Left lung (tissue), 10 donors: ENCODE measurements around the gene CTXND2. TPM values are rescaled to one million over a fixed set of nuclear protein-coding genes. Genes with fewer than 3 reads are reported as not detected.

Source experiments
- ATAC-seq: fragments of 200-7000 bp; cut with Tn5 transposase; one replicate; pipeline ENCODE4 v1.9.1; 2020; ENCODE audit warnings: moderate library complexity
- DNase-seq, 4 donors: peaks; one replicate each; pipeline ENCODE4 v3.0.0-alpha.2; 2013 to 2020
- H3K27ac ChIP-seq, 2 donors: fragments of 200-600 bp; sonication (generic) in 1 of 2; one replicate each; pipeline versions ENCODE4 v1.5.0 to v1.8.0; 2020 to 2021
- H3K27me3 ChIP-seq, 2 donors: fragments of 200-600 bp; sonication (generic) in 1 of 2; one replicate each; pipeline versions ENCODE4 v1.5.0 to v1.8.0; 2020 to 2021
- H3K36me3 ChIP-seq, 2 donors: fragments of 200-600 bp; sonication (generic) in 1 of 2; one replicate each; pipeline versions ENCODE4 v1.5.0 to v1.8.0; 2020 to 2021
- H3K4me1 ChIP-seq, 2 donors: fragments of 200-600 bp; one replicate each; pipeline ENCODE4 v1.8.0; 2021
- H3K4me3 ChIP-seq, 2 donors: fragments of 200-600 bp; sonication (generic) in 1 of 2; one replicate each; pipeline versions ENCODE4 v1.5.0 to v1.8.0; 2020 to 2021; ENCODE audit warnings: mild to moderate bottlenecking in 1 of 2
- H3K9me3 ChIP-seq, 2 donors: fragments of 200-600 bp; sonication (generic) in 1 of 2; one replicate each; pipeline versions ENCODE4 v1.5.0 to v1.8.0; 2020 to 2021
- intact Hi-C, 2 donors: fragments of 100-400 bp; cut with DNase I; formaldehyde crosslinking; loops; one replicate each; pipeline versions ENCODE4 v1.11.2 to v1.14.2; 2022
- polyA plus RNA-seq, 6 donors: library from polyadenylated mRNA; unstranded; fragments of 120-200 nt; gene quantifications; one replicate each; pipeline ENCODE4 v1.2.1, GENCODE V29; 2013; ENCODE audit not compliant: insufficient read length in 6 of 6
- total RNA-seq, 2 donors: library from RNA; stranded (reverse); fragmentation: NEBNext Ultra II Directional; extraction: Animal tissue kit (Norgen Biotek cat#: 25700); gene quantifications; one replicate each; pipeline ENCODE4 v1.2.1, GENCODE V29; 2021
- TF ChIP-seq, protein P1 (sequence below), 2 donors: fragments of 200-600 bp; sonication (generic) in 1 of 2; IDR thresholded peaks; one replicate each; pipeline versions ENCODE4 v1.5.0 to v1.8.0; 2021; ENCODE audit warnings: antibody characterized with exemption in 2 of 2
- donor health status: DM: no; HTN: yes; CAD: no.
- donor health status: DM: no; HTN: no; CAD: no.

Gene CTXND2
- total and polyA plus RNA-seq, 8 donors, result 0.15 TPM; not detected in 7

- no peak overlapping the region for H3K27ac ChIP-seq
- no peak for ATAC-seq
- H3K36me3 ChIP-seq, result peaks cover 0 to 100% of the 10 kb centered on the region in 2 donors
- TF ChIP-seq, protein P1, sequence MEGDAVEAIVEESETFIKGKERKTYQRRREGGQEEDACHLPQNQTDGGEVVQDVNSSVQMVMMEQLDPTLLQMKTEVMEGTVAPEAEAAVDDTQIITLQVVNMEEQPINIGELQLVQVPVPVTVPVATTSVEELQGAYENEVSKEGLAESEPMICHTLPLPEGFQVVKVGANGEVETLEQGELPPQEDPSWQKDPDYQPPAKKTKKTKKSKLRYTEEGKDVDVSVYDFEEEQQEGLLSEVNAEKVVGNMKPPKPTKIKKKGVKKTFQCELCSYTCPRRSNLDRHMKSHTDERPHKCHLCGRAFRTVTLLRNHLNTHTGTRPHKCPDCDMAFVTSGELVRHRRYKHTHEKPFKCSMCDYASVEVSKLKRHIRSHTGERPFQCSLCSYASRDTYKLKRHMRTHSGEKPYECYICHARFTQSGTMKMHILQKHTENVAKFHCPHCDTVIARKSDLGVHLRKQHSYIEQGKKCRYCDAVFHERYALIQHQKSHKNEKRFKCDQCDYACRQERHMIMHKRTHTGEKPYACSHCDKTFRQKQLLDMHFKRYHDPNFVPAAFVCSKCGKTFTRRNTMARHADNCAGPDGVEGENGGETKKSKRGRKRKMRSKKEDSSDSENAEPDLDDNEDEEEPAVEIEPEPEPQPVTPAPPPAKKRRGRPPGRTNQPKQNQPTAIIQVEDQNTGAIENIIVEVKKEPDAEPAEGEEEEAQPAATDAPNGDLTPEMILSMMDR (IDR thresholded peaks at IDR 0.05), result no peak
- H3K27me3 ChIP-seq, result no peaks in the 10 kb centered on the region
- intact Hi-C loops, result no loop called here
- peaks cover 0 to 5% of the 10 kb centered on the region in 2 donors for H3K4me1 ChIP-seq
- no peak overlapping the region for H3K4me3 ChIP-seq
- DNase-seq, result no peak
- no peaks in the 10 kb centered on the region for H3K9me3 ChIP-seq
These were observed 70.7 kb downstream of the CTXND2 start for GRCh38 chr1:150957666-150958065.

DNA sequence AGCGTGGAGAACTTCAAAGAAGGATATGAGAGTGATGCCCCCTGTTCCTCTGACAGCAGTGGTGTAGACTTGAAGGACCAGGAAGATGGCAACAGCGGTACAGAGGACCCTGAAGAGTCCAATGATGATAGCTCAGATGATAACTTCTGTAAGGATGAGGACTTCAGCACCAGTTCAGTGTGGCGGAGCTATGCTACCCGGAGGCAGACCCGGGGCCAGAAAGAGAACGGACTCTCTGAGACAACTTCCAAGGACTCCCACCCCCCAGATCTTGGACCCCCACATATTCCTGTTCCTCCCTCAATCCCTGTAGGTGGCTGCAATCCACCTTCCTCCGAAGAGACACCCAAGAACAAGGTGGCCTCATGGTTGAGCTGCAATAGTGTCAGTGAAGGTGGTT lies 73.7 kb downstream of the CTXND2 start:
- no peak for DNase-seq
- ATAC-seq, result no peak
- Histone ChIP-seq H3K4me3 (no peak overlapping the region), H3K27ac (no peak overlapping the region), H3K36me3 (peaks cover 0 to 100% of the 10 kb centered on the region in 2 donors), H3K9me3 (no peaks in the 10 kb centered on the region), H3K27me3 (no peaks in the 10 kb centered on the region), H3K4me1 (peaks cover 0 to 7% of the 10 kb centered on the region in 2 donors)
- TF ChIP-seq, protein P1 (IDR thresholded peaks at IDR 0.05), result no peak
- intact Hi-C loops, result no loop called here

DNA sequence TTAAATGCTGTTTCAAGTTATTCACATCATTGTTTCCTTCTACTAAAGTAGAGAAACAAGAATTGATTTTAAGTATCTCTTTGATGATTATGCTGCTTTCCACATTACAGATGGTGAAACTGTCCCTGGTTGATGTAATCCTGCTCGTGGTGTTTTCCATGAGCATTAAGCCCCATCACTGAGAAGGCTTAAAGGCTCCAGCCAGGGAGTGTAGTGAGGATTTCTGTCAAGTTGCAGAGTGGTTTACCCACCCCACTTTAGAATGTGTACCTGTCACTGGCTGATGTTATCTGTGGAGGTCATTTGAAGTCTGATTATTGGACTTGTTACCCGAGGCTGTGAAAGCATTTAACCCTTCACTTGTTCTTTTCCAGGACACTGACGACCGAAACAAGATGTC lies 74.8 kb downstream of the CTXND2 start:
- H3K36me3 ChIP-seq, result peaks cover 0 to 100% of the 10 kb centered on the region in 2 donors
- TF ChIP-seq, protein P1 (IDR thresholded peaks at IDR 0.05), result no peak
- H3K27me3 ChIP-seq, result no peaks in the 10 kb centered on the region
- DNase-seq (no peak), ATAC-seq (no peak)
- peaks cover 0 to 7% of the 10 kb centered on the region in 2 donors for H3K4me1 ChIP-seq
- no peak overlapping the region for H3K4me3 ChIP-seq
- H3K9me3 ChIP-seq, result no peaks in the 10 kb centered on the region
- no peak overlapping the region for H3K27ac ChIP-seq
- intact Hi-C loops, result no loop called here

Other genes starting within 250 kb of the CTXND2 start
- gene GOLPH3L, start 190.0 kb upstream of the CTXND2 start, total RNA-seq, result 10 to 100 TPM; 28.1 to 38.2 TPM
- 10 to 100 TPM; 34.3 to 41.7 (median 39.6) TPM for gene GOLPH3L, start 190.0 kb upstream of the CTXND2 start, polyA plus RNA-seq
- gene HORMAD1, start 166.2 kb upstream of the CTXND2 start, total RNA-seq, result 1 to 10 TPM in 1 of 2 donors, under 1 TPM in 1; 0.38 to 2.5 TPM
- gene HORMAD1, start 166.2 kb upstream of the CTXND2 start, polyA plus RNA-seq, result under 1 TPM in 3 of 6 donors, not detected in 3; 0.15 to 0.38 (median 0.17) TPM
- gene CTSS, start 121.4 kb upstream of the CTXND2 start, total RNA-seq, result 100 to 1,000 TPM; 320 to 473 TPM
- 10 to 100 TPM; 21.1 to 32.6 (median 27.1) TPM for gene CTSS, start 121.4 kb upstream of the CTXND2 start, polyA plus RNA-seq
- gene CTSK, start 78.9 kb upstream of the CTXND2 start, total RNA-seq, result 10 to 100 TPM; 19.9 to 54.5 TPM
- 10 to 100 TPM; 28.7 to 46.8 (median 36.0) TPM for gene CTSK, start 78.9 kb upstream of the CTXND2 start, polyA plus RNA-seq
- 10 to 100 TPM; 42.9 to 49.8 TPM for gene ARNT, start 10.5 kb upstream of the CTXND2 start, total RNA-seq
- 10 to 100 TPM; 75.9 to 88.0 (median 79.7) TPM for gene ARNT, start 10.5 kb upstream of the CTXND2 start, polyA plus RNA-seq
- 10 to 100 TPM; 33.1 to 49.7 TPM for gene SETDB1, start 39.2 kb downstream of the CTXND2 start, total RNA-seq
- 10 to 100 TPM; 83.6 to 96.6 (median 91.9) TPM for gene SETDB1, start 39.2 kb downstream of the CTXND2 start, polyA plus RNA-seq
- 100 to 1,000 TPM; 325 to 359 TPM for gene CERS2, start 87.7 kb downstream of the CTXND2 start, total RNA-seq
- 100 to 1,000 TPM; 213 to 272 (median 251) TPM for gene CERS2, start 87.7 kb downstream of the CTXND2 start, polyA plus RNA-seq
- 1 to 10 TPM; 1.1 to 2.4 TPM for gene ANXA9, start 95.2 kb downstream of the CTXND2 start, total RNA-seq
- gene ANXA9, start 95.2 kb downstream of the CTXND2 start, polyA plus RNA-seq, result 10 to 100 TPM in 4 of 6 donors, 1 to 10 TPM in 2; 9.8 to 11.1 (median 10.2) TPM
- gene MINDY1, start 119.8 kb downstream of the CTXND2 start, total RNA-seq, result 10 to 100 TPM; 26.0 to 32.9 TPM
- gene MINDY1, start 119.8 kb downstream of the CTXND2 start, polyA plus RNA-seq, result 10 to 100 TPM; 42.4 to 53.8 (median 47.4) TPM
- gene PRUNE1, start 121.3 kb downstream of the CTXND2 start, total RNA-seq, result 10 to 100 TPM; 15.1 to 18.1 TPM
- gene PRUNE1, start 121.3 kb downstream of the CTXND2 start, polyA plus RNA-seq, result 10 to 100 TPM; 38.4 to 42.7 (median 38.8) TPM
- gene BNIPL, start 149.4 kb downstream of the CTXND2 start, total RNA-seq, result 1 to 10 TPM; 3.5 to 5.9 TPM
- 10 to 100 TPM in 2 of 6 donors, 1 to 10 TPM in 4; 5.2 to 11.6 (median 9.4) TPM for gene BNIPL, start 149.4 kb downstream of the CTXND2 start, polyA plus RNA-seq
- 1 to 10 TPM; 3.9 to 6.1 TPM for gene C1orf56, start 160.6 kb downstream of the CTXND2 start, total RNA-seq
- 10 to 100 TPM in 3 of 6 donors, 1 to 10 TPM in 3; 8.6 to 11.2 (median 9.9) TPM for gene C1orf56, start 160.6 kb downstream of the CTXND2 start, polyA plus RNA-seq
- gene CDC42SE1, start 172.5 kb downstream of the CTXND2 start, total RNA-seq, result 100 to 1,000 TPM; 104 to 125 TPM
- gene CDC42SE1, start 172.5 kb downstream of the CTXND2 start, polyA plus RNA-seq, result 100 to 1,000 TPM in 5 of 6 donors, 10 to 100 TPM in 1; 99.1 to 133 (median 111) TPM
- 1 to 10 TPM; 1.7 to 2.9 TPM for gene MLLT11, start 173.3 kb downstream of the CTXND2 start, total RNA-seq
- gene MLLT11, start 173.3 kb downstream of the CTXND2 start, polyA plus RNA-seq, result 10 to 100 TPM; 20.1 to 23.0 (median 22.4) TPM
- gene GABPB2, start 183.6 kb downstream of the CTXND2 start, total RNA-seq, result 10 to 100 TPM; 11.3 to 12.7 TPM
- gene GABPB2, start 183.6 kb downstream of the CTXND2 start, polyA plus RNA-seq, result 10 to 100 TPM; 10.6 to 13.5 (median 13.0) TPM